Activated T-cell treated with anti-CD3 and anti-CD28 coated beads, Interleukin-2, amount 50 U/mL, for 4 hours (primary cell): ENCODE results near the gene PPM1E. TPM values are rescaled to one million over a fixed set of nuclear protein-coding genes. Genes with fewer than 3 reads are reported as not detected.

Experiments used
- ATAC-seq, 2 donors: fragments of 200-7000 bp; cut with Tn5 transposase; one replicate each; pipeline ENCODE4 v1.10.0; 2021
- DNase-seq: peaks from one replicate; pipeline ENCODE4 v3.0.0-alpha.2; 2020
- H3K27me3 Mint-ChIP-seq: one replicate; pipeline ENCODE4 v1.8.0; 2021; ENCODE audit warnings: low read depth, mixed read lengths
- H3K36me3 Mint-ChIP-seq: one replicate; pipeline ENCODE4 v1.8.0; 2022; ENCODE audit warnings: mixed read lengths; ENCODE audit not compliant: insufficient read depth
- H3K4me1 Mint-ChIP-seq: one replicate; pipeline ENCODE4 v1.8.0; 2021; ENCODE audit warnings: low read depth, mixed read lengths
- H3K4me3 Mint-ChIP-seq: one replicate; pipeline ENCODE4 v1.8.0; 2021; ENCODE audit warnings: mild to moderate bottlenecking, moderate library complexity, mixed read lengths
- H3K9me3 Mint-ChIP-seq: one replicate; pipeline ENCODE4 v1.8.0; 2021; ENCODE audit warnings: mixed read lengths
- total RNA-seq, 3 donors: library from RNA; stranded (reverse); gene quantifications; one replicate each; pipeline ENCODE4 v1.2.1, GENCODE V29; 2021

Gene PPM1E
- total RNA-seq, 3 donors from 2014 or later: 0.03 TPM

- Mint-ChIP-seq H3K27me3 (no peaks in the 10 kb centered on the region), H3K4me3 (no peak overlapping the region), H3K4me1 (no peaks in the 10 kb centered on the region), H3K36me3 (peaks cover 19% of the 10 kb centered on the region), H3K9me3 (no peaks in the 10 kb centered on the region)
- DNase-seq (no peak), ATAC-seq (no peak)
These were observed 256.3 kb downstream of the PPM1E start for GRCh38 chr17:59011975-59012374.

GRCh38 chr17:59018019-59018418 lies 262.4 kb downstream of the PPM1E start:
- no peaks in the 10 kb centered on the region for H3K9me3 Mint-ChIP-seq
- ATAC-seq: no peak

GRCh38 chr17:59024916-59025315 lies 269.3 kb downstream of the PPM1E start:
- Mint-ChIP-seq H3K4me3 (no peak overlapping the region), H3K27me3 (no peaks in the 10 kb centered on the region), H3K9me3 (no peaks in the 10 kb centered on the region), H3K4me1 (peaks cover 6% of the 10 kb centered on the region), H3K36me3 (peaks cover 20% of the 10 kb centered on the region)
- DNase-seq (no peak), ATAC-seq (no peak)

More at GRCh38 chr17:59018019-59018418, 262.4 kb downstream of the PPM1E start:
- DNase-seq: no peak
- Mint-ChIP-seq H3K27me3 (no peaks in the 10 kb centered on the region), H3K36me3 (peaks cover 26% of the 10 kb centered on the region), H3K4me3 (no peak overlapping the region), H3K4me1 (no peaks in the 10 kb centered on the region)

- Mint-ChIP-seq H3K36me3 (peaks cover 20% of the 10 kb centered on the region), H3K9me3 (no peaks in the 10 kb centered on the region), H3K4me3 (no peak overlapping the region), H3K27me3 (no peaks in the 10 kb centered on the region), H3K4me1 (peaks cover 6% of the 10 kb centered on the region)
- ATAC-seq (no peak), DNase-seq (no peak)
These were observed 270.7 kb downstream of the PPM1E start for GRCh38 chr17:59026176-59026939.

GRCh38 chr17:59027750-59028149 lies 272.1 kb downstream of the PPM1E start:
- Mint-ChIP-seq H3K27me3 (no peaks in the 10 kb centered on the region), H3K36me3 (peaks cover 18% of the 10 kb centered on the region), H3K9me3 (no peaks in the 10 kb centered on the region), H3K4me1 (peaks cover 6% of the 10 kb centered on the region), H3K4me3 (no peak overlapping the region)
- no peak for DNase-seq
- ATAC-seq: no peak

GRCh38 chr17:59028328-59028727 lies 272.7 kb downstream of the PPM1E start:
- Mint-ChIP-seq H3K36me3 (peaks cover 18% of the 10 kb centered on the region), H3K4me3 (no peak overlapping the region), H3K4me1 (peaks cover 6% of the 10 kb centered on the region), H3K9me3 (no peaks in the 10 kb centered on the region), H3K27me3 (no peaks in the 10 kb centered on the region)
- DNase-seq: no peak
- ATAC-seq: no peak

GRCh38 chr17:59030811-59031210 lies 275.2 kb downstream of the PPM1E start:
- ATAC-seq (no peak), DNase-seq (no peak)
- H3K36me3 Mint-ChIP-seq: peaks cover 20% of the 10 kb centered on the region
- no peaks in the 10 kb centered on the region for H3K27me3 Mint-ChIP-seq
- no peaks in the 10 kb centered on the region for H3K9me3 Mint-ChIP-seq
- peaks cover 6% of the 10 kb centered on the region for H3K4me1 Mint-ChIP-seq
- H3K4me3 Mint-ChIP-seq: no peak overlapping the region

Other genes starting within 250 kb of the PPM1E start
- gene MTMR4, start 241.2 kb upstream of the PPM1E start, total RNA-seq: 10 to 100 TPM; 79.4 to 92.8 (median 81.8) TPM
- gene TEX14, start 63.8 kb upstream of the PPM1E start, total RNA-seq: under 1 TPM; 0.20 to 0.43 (median 0.29) TPM
- 10 to 100 TPM; 57.4 to 68.5 (median 59.9) TPM for gene RAD51C, start 63.3 kb upstream of the PPM1E start, total RNA-seq